K562 (cell line): ENCODE data around the gene DHRS12. TPM values are rescaled to one million over a fixed set of nuclear protein-coding genes. Genes with fewer than 3 reads are reported as not detected.
A peak's percentile ranks its signal among the peaks of the same experiment; 100 is the strongest.

Source experiments
- ATAC-seq: fragments of 200-7000 bp; cut with Tn5 transposase; 3 replicates; pipeline ENCODE4 v1.9.1; 2020; ENCODE audit warnings: moderate library complexity
- BruUV-seq: library from RNA; stranded (reverse); fragments of 400-500 nt; replicated peaks from 2 replicates; lab custom pipeline; 2021; lab: Mats Ljungman, UMichigan
- CTCF ChIA-PET: fragments of 300-600 bp; formaldehyde crosslinking; extraction: SDS; loops from one replicate; lab custom pipeline; 2021; ENCODE audit warnings: low intra/inter-chr PET ratio; lab: Yijun Ruan, JAX
- POLR2A ChIA-PET: fragments of 300-600, 350-650 bp; sonication (Branson Sonifier 250); formaldehyde crosslinking; extraction: SDS; loops from one replicate; lab custom pipeline; 2021; ENCODE audit warnings: antibody characterized with exemption, inconsistent platforms; lab: Yijun Ruan, JAX
- DNase-seq, 4 experiments: peaks; one replicate each; pipeline versions ENCODE4 v3.0.0 to v3.0.0-alpha.2; 2011 to 2018; ENCODE audit warnings: low spot score in 3 of 4, mixed read lengths in 3 of 4; ENCODE audit errors: extremely low read depth in 1 of 4
- FAIRE-seq: peaks from 2 replicates; lab custom pipeline; 2011; peaks lifted over from hg19 to GRCh38; lab: Jason Lieb, UNC
- H2AFZ ChIP-seq: 2 replicates; pipeline ENCODE4 v1.6.0; 2011; ENCODE audit warnings: low read depth, low read length, control low read depth, inconsistent platforms
- H3K27ac ChIP-seq: fragments of 200-600 bp; 3 replicates; pipeline ENCODE4 v1.8.0; 2011; ENCODE audit warnings: low read depth, mild to moderate bottlenecking, control low read depth, inconsistent platforms, low read length, moderate library complexity, mixed read lengths; ENCODE audit errors: extremely low read depth
- H3K27me3 ChIP-seq, 2 experiments: fragments of 300-600 bp in 1 of 2; 2 replicates in 1 of 2; 3 replicates in 1 of 2; pipeline versions ENCODE4 v1.6.0 to v1.8.0; 2011; ENCODE audit warnings: inconsistent platforms in 2 of 2, low read length in 2 of 2, mild to moderate bottlenecking in 1 of 2, mixed read lengths in 1 of 2, moderate library complexity in 1 of 2; ENCODE audit not compliant: control insufficient read depth in 2 of 2, insufficient read depth in 2 of 2
- H3K36me3 ChIP-seq: fragments of 300-600 bp; 3 replicates; pipeline ENCODE4 v1.8.0; 2011; ENCODE audit warnings: mild to moderate bottlenecking, low read length, inconsistent platforms; ENCODE audit not compliant: control insufficient read depth, insufficient read depth
- H3K4me1 ChIP-seq, 2 experiments: fragments of 200-600 bp in 1 of 2; replicated peaks in 1 of 2; 2 replicates in 1 of 2; 3 replicates in 1 of 2; pipeline versions ENCODE4 v1.5.1 to v1.8.0; 2011; ENCODE audit warnings: inconsistent platforms in 2 of 2, low read length in 2 of 2, mild to moderate bottlenecking in 1 of 2, mixed read lengths in 1 of 2, moderate library complexity in 1 of 2; ENCODE audit not compliant: control insufficient read depth in 2 of 2, insufficient read depth in 2 of 2
- H3K4me2 ChIP-seq: 2 replicates; pipeline ENCODE4 v1.6.1; 2011; ENCODE audit warnings: low read length, control low read depth, inconsistent platforms, mixed read lengths; ENCODE audit not compliant: insufficient read depth
- H3K4me3 ChIP-seq: fragments of 200-600 bp; sonication (generic), shearing (Covaris generic); 2 replicates; pipeline ENCODE4 v1.5.1; 2016; ENCODE audit warnings: control low read depth, inconsistent platforms
- H3K79me2 ChIP-seq: fragments of 200-600 bp; 3 replicates; pipeline ENCODE4 v1.8.0; 2011; ENCODE audit warnings: low read length, inconsistent platforms; ENCODE audit not compliant: control insufficient read depth, insufficient read depth
- H3K9ac ChIP-seq, 2 experiments: 2 replicates each; pipeline versions ENCODE4 v1.6.0 to v1.6.1; 2011; ENCODE audit warnings: low read depth in 2 of 2, low read length in 2 of 2, control low read depth in 1 of 2, inconsistent platforms in 1 of 2, mild to moderate bottlenecking in 1 of 2, mixed read lengths in 1 of 2; ENCODE audit not compliant: insufficient read depth in 1 of 2
- H3K9me1 ChIP-seq: one replicate; pipeline ENCODE4 v1.6.0; 2011; ENCODE audit warnings: inconsistent platforms, mild to moderate bottlenecking, low read length, moderate library complexity; ENCODE audit not compliant: control insufficient read depth, insufficient read depth
- H3K9me3 ChIP-seq: replicated peaks from 2 replicates; pipeline ENCODE4 v1.5.1; 2011; ENCODE audit warnings: low read depth, low read length, inconsistent platforms; ENCODE audit not compliant: control insufficient read depth, insufficient read depth
- H4K20me1 ChIP-seq: replicated peaks from 2 replicates; pipeline ENCODE4 v1.6.1; 2011; ENCODE audit warnings: low read length, inconsistent platforms, mixed read lengths; ENCODE audit not compliant: control insufficient read depth, insufficient read depth
- ARID1B ChIP-seq: fragments of 450-650 bp; IDR thresholded peaks from 2 replicates; pipeline ENCODE4 v1.6.1; 2016; ENCODE audit warnings: antibody characterized with exemption, mild to moderate bottlenecking, inconsistent platforms
- CBFA2T2 ChIP-seq: fragments of 450-650 bp; conservative IDR thresholded peaks from 2 replicates; pipeline ENCODE4 v1.6.1; 2017; ENCODE audit warnings: mild to moderate bottlenecking
- CBFA2T3 ChIP-seq: fragments of 450-650 bp; IDR thresholded peaks from 2 replicates; pipeline ENCODE4 v1.6.1; 2017
- CEBPB ChIP-seq: fragments of 450-650 bp; IDR thresholded peaks from 2 replicates; pipeline ENCODE4 v1.6.1; 2016; ENCODE audit warnings: missing genetic modification characterization, missing compliant biosample characterization
- CHD1 ChIP-seq: fragments of 200-600 bp; sonication (generic); IDR thresholded peaks from one replicate; pipeline ENCODE4 v1.6.1; 2012; ENCODE audit warnings: mild to moderate bottlenecking, moderate library complexity, low read length, inconsistent platforms
- FOSL1 ChIP-seq: fragments of 200-800 bp; sonication (Bioruptor generic); conservative IDR thresholded peaks from 2 replicates; pipeline ENCODE4 v1.6.1; 2016; ENCODE audit warnings: missing genetic modification characterization, missing compliant biosample characterization
- KAT2B ChIP-seq: IDR thresholded peaks from one replicate; pipeline ENCODE4 v1.6.1; 2012; ENCODE audit warnings: low read depth, mild to moderate bottlenecking, control low read depth, inconsistent platforms, low read length, moderate library complexity
- MCM5 ChIP-seq: fragments of 450-650 bp; IDR thresholded peaks from 2 replicates; pipeline ENCODE4 v1.6.1; 2016; ENCODE audit warnings: low read depth
- NR2C2 ChIP-seq, 2 experiments: fragments of 200-800 bp in 1 of 2; sonication (Bioruptor generic) in 1 of 2; sonication (generic) in 1 of 2; formaldehyde crosslinking in 1 of 2; IDR thresholded peaks; 2 replicates each; pipeline versions ENCODE4 v1.6.1 to v1.8.0; 2016 to 2022; ENCODE audit warnings: mild to moderate bottlenecking in 1 of 2, missing compliant biosample characterization in 1 of 2, missing genetic modification characterization in 1 of 2, missing genetic modification reagents in 1 of 2
- PTTG1 ChIP-seq: fragments of 450-650 bp; IDR thresholded peaks from 2 replicates; pipeline ENCODE4 v1.6.1; 2016; ENCODE audit warnings: low read depth, mild to moderate bottlenecking, missing genetic modification characterization, missing compliant biosample characterization
- PURB ChIP-seq: sonication (generic); formaldehyde crosslinking; IDR thresholded peaks from 2 replicates; pipeline ENCODE4 v1.9.0; 2021; ENCODE audit warnings: low read depth, mild to moderate bottlenecking, missing genetic modification reagents
- SAFB2 ChIP-seq: fragments of 200-400 bp; formaldehyde crosslinking; IDR thresholded peaks from 2 replicates; pipeline ENCODE4 v1.6.1; 2018; ENCODE audit warnings: borderline replicate concordance, low read length, low read depth, moderate library complexity; ENCODE audit not compliant: severe bottlenecking
- SMAD4 ChIP-seq: fragments of 250-450 bp; sonication (Bioruptor Pico); conservative IDR thresholded peaks from 2 replicates; pipeline ENCODE4 v1.8.0; 2021; ENCODE audit warnings: inconsistent platforms, mild to moderate bottlenecking, moderate library complexity
- TBL1XR1 ChIP-seq, 2 experiments: IDR thresholded peaks; 2 replicates each; pipeline ENCODE4 v1.6.1; 2012; ENCODE audit warnings: improper control_type of control experiment in 2 of 2, low read length in 2 of 2, mild to moderate bottlenecking in 1 of 2
- TCF3 ChIP-seq: sonication (generic); formaldehyde crosslinking; IDR thresholded peaks from 2 replicates; pipeline ENCODE4 v1.4.0; 2020; ENCODE audit warnings: mild to moderate bottlenecking, missing genetic modification reagents
- ZC3H11A ChIP-seq: IDR thresholded peaks from 2 replicates; pipeline ENCODE4 v1.6.1; 2012; ENCODE audit warnings: low read depth, low read length, improper control_type of control experiment
- ZFP36 ChIP-seq: fragments of 150-350 bp; IDR thresholded peaks from 2 replicates; pipeline ENCODE4 v1.6.1; 2018; ENCODE audit warnings: low read length, low read depth; ENCODE audit not compliant: partially characterized antibody
- WGBS: fragments of 100-300 bp; shearing (Covaris generic); methylation state at CpG from one replicate; pipeline ENCODE4 v1.1.6; 2016; ENCODE audit warnings: low coverage, mixed read lengths; ENCODE audit not compliant: insufficient coverage; ENCODE audit errors: missing lambda C conversion rate; 5-methylcytosine and 5-hydroxymethylcytosine counted together
- in situ Hi-C: fragments of 300-500 bp; cut with MboI; formaldehyde crosslinking; loops from 4 replicates; pipeline ENCODE4 v1.15.0; 2018; ENCODE audit warnings: inconsistent platforms, mixed read lengths
- intact Hi-C: fragments of 100-400 bp; cut with micrococcal nuclease; formaldehyde crosslinking; loops from 2 replicates; pipeline ENCODE4 v1.14.2; 2022
- polyA plus RNA-seq, 8 experiments: library from polyadenylated mRNA; depleted of rRNA in 4 of 8; stranded (reverse) in 5 of 8; unstranded in 3 of 8; fragments of >200 nt; fragmentation: Nextera tagmentation in 2 of 8; fragmentation: Illumina TruSeq in 1 of 8; extraction: Ambion mirVana in 2 of 8; extraction: Trizol in 1 of 8; gene quantifications; 2 replicates each; pipeline versions ENCODE4 v1.2.1 to v1.2.3, GENCODE V29; 2011 to 2014; ENCODE audit warnings: inconsistent platforms in 1 of 8, missing spikeins in 1 of 8
- total RNA-seq, 7 experiments: library from RNA; depleted of rRNA in 6 of 7; stranded (reverse); fragments of >200 nt in 6 of 7; fragmentation: Illumina TruSeq in 2 of 7; extraction: Trizol in 2 of 7; gene quantifications; 2 replicates each; pipeline versions ENCODE4 v1.2.1 to v1.2.3, GENCODE V29; 2011 to 2021; ENCODE audit warnings: low replicate concordance in 1 of 7

DHRS12 gene
- total and polyA plus RNA-seq, 9 of the 15 experiments (the other 6 are each of a cell fraction or from before 2014, with no cell fraction given): 0.62 to 2.7 (median 0.98) TPM

GRCh38 chr13:51840917-51841316, 37.0 kb upstream of the DHRS12 start:
- ChIA-PET POLR2A (interaction anchor here (0.7 kb wide), 1 partner anchor 16 kb away, joined by 3 read pairs; no protein-coding TSS in a partner anchor), CTCF (no interaction called here)
- no TSS peak for BruUV-seq
- H4K20me1 ChIP-seq: no peaks in the 10 kb centered on the region
- intact Hi-C loops (no loop called here), in situ Hi-C loops (no loop called here)
- no peaks in the 10 kb centered on the region for H3K9me1 ChIP-seq
- no peak overlapping the region; the same call in 1 of the 2 replicates for H3K4me2 ChIP-seq
- no peaks in the 10 kb centered on the region for H3K36me3 ChIP-seq
- H3K27ac ChIP-seq: no peak overlapping the region
- H3K27me3 ChIP-seq: no peaks in the 10 kb centered on the region
- no peak overlapping the region for H3K9ac ChIP-seq
- DNase-seq (peak in 1 of 4 experiments; percentile 21), FAIRE-seq (no peak), ATAC-seq (no peak)
- no peaks in the 10 kb centered on the region for H3K79me2 ChIP-seq
- no peak overlapping the region for H3K4me3 ChIP-seq
- no peak overlapping the region for H2AFZ ChIP-seq
- 6% methylated on average over 6 of the region's 6 CpGs for WGBS
- peaks cover 6 to 8% of the 10 kb centered on the region in 2 experiments; a peak in 3 of 5 replicates for H3K4me1 ChIP-seq
- no peaks in the 10 kb centered on the region for H3K9me3 ChIP-seq
- TF ChIP-seq CBFA2T2 (0 out of 2 replicates have a peak, but pooled peaks have one; percentile 12), ARID1B (0 out of 2 replicates have a peak, but pooled peaks have one; percentile 15), FOSL1 (tag) (no peak), ZC3H11A (no peak), CBFA2T3 (peak; percentile 32; the same call in 1 of the 2 replicates), TBL1XR1 (IDR thresholded peaks at IDR 0.05; ENCODE audit: low read length in 2 of 2) (no peak), SMAD4 (CRISPR knock-in tag) (no peak), SAFB2 (no peak), PURB (CRISPR knock-in tag) (no peak), KAT2B (no peak), CEBPB (tag) (peak; percentile 8; the same call in 1 of the 2 replicates), MCM5 (no peak), PTTG1 (tag) (no peak), CHD1 (no peak), ZFP36 (no peak), NR2C2 (CRISPR knock-in tag; IDR thresholded peaks at IDR 0.05) (no peak), NR2C2 (tag; IDR thresholded peaks at IDR 0.05) (no peak), TCF3 (peak; percentile 60)
